GM18511 (cell line): ENCODE data around the gene UNC50.

Experiments
- ATAC-seq: cut with Tn5 transposase; IDR thresholded peaks from one replicate; pipeline ENCODE4 v1.9.1; 2021; ENCODE audit warnings: mild to moderate bottlenecking, moderate library complexity; ENCODE audit not compliant: unreplicated experiment

UNC50 gene

GRCh38 chr2:98663511-98664090, 55.2 kb downstream of the UNC50 start:
- ATAC-seq: no peak

GRCh38 chr2:98664323-98664722, 55.9 kb downstream of the UNC50 start:
- no peak for ATAC-seq

GRCh38 chr2:98665677-98666076, 57.3 kb downstream of the UNC50 start:
- ATAC-seq: no peak
